Measurements from ENCODE around the gene TTC7B.

TTC7B gene

GRCh38 chr14:90750191-90750590 is 66.0 kb downstream of the TTC7B start:
- TF ChIP-seq CTCF (IDR thresholded peaks at IDR 0.05; ENCODE audit: low read depth, low read length, missing control alignments) = no peak
- in situ Hi-C loops (cut with HindIII; ENCODE audit: low sequenced_read_pairs) = no loop called here
- no peak for DNase-seq (ENCODE audit: low read depth)

GRCh38 chr14:90747909-90748308 is 68.3 kb downstream of the TTC7B start:
- in situ Hi-C loops (cut with HindIII; ENCODE audit: low sequenced_read_pairs) = no loop called here
- no peak for DNase-seq (ENCODE audit: low read depth)
- no peak overlapping the region for H3K4me3 ChIP-seq (ENCODE audit: low read depth, low read length)
- no peak for TF ChIP-seq CTCF (IDR thresholded peaks at IDR 0.05; ENCODE audit: low read depth, low read length, missing control alignments)

More at GRCh38 chr14:90750191-90750590, 66.0 kb downstream of the TTC7B start:
- no peak overlapping the region for H3K4me3 ChIP-seq (ENCODE audit: low read depth, low read length)

- no peak overlapping the region for H3K4me3 ChIP-seq (ENCODE audit: low read depth, low read length)
- TF ChIP-seq CTCF (IDR thresholded peaks at IDR 0.05; ENCODE audit: low read depth, low read length, missing control alignments) = no peak
- no peak for DNase-seq (ENCODE audit: low read depth)
- in situ Hi-C loops (cut with HindIII; ENCODE audit: low sequenced_read_pairs) = no loop called here
Observed at GRCh38 chr14:90743826-90744225, 72.4 kb downstream of the TTC7B start.

GRCh38 chr14:90743425-90743824 is 72.8 kb downstream of the TTC7B start:
- in situ Hi-C loops (cut with HindIII; ENCODE audit: low sequenced_read_pairs) = no loop called here
- H3K4me3 ChIP-seq (ENCODE audit: low read depth, low read length) = no peak overlapping the region
- no peak for DNase-seq (ENCODE audit: low read depth)
- no peak for TF ChIP-seq CTCF (IDR thresholded peaks at IDR 0.05; ENCODE audit: low read depth, low read length, missing control alignments)

GRCh38 chr14:90742729-90743128 is 73.5 kb downstream of the TTC7B start:
- no peak for DNase-seq (ENCODE audit: low read depth)
- in situ Hi-C loops (cut with HindIII; ENCODE audit: low sequenced_read_pairs) = no loop called here
- no peak overlapping the region for H3K4me3 ChIP-seq (ENCODE audit: low read depth, low read length)
- no peak for TF ChIP-seq CTCF (IDR thresholded peaks at IDR 0.05; ENCODE audit: low read depth, low read length, missing control alignments)

- no peak overlapping the region for H3K4me3 ChIP-seq (ENCODE audit: low read depth, low read length)
- TF ChIP-seq CTCF (IDR thresholded peaks at IDR 0.05; ENCODE audit: low read depth, low read length, missing control alignments) = no peak
- DNase-seq (ENCODE audit: low read depth) = no peak
- in situ Hi-C loops (cut with HindIII; ENCODE audit: low sequenced_read_pairs) = no loop called here
Observed at GRCh38 chr14:90742252-90742651, 74.0 kb downstream of the TTC7B start.

GRCh38 chr14:90741682-90741946 is 74.6 kb downstream of the TTC7B start:
- no peak overlapping the region for H3K4me3 ChIP-seq (ENCODE audit: low read depth, low read length)
- no peak for TF ChIP-seq CTCF (IDR thresholded peaks at IDR 0.05; ENCODE audit: low read depth, low read length, missing control alignments)
- in situ Hi-C loops (cut with HindIII; ENCODE audit: low sequenced_read_pairs) = no loop called here
- DNase-seq (ENCODE audit: low read depth) = no peak
